Activated CD8-positive, alpha-beta T cell treated with anti-CD3 and anti-CD28 coated beads, Interleukin-2, amount 10 ng/mL, durations not matched to agents 7 days and 5 days (primary cell): ENCODE results near the gene TIMM50. TPM values are rescaled to one million over a fixed set of nuclear protein-coding genes. Genes with fewer than 3 reads are reported as not detected.
"Not testable (repeated sequence)": the region's sequence is repeated elsewhere in the genome, so short reads cannot be mapped to it uniquely, and the experiment has no call there.

Source experiments
- ATAC-seq: fragments of 150-1000 bp; cut with Tn5 transposase; one replicate; pipeline ENCODE4 v1.10.0; 2021; ENCODE audit warnings: moderate library complexity
- CTCF ChIA-PET: fragments of 350-600 bp; sonication (Branson Sonifier 250); formaldehyde crosslinking; loops from one replicate; lab custom pipeline; 2021; ENCODE audit warnings: antibody characterized with exemption; lab: Charles Lee
- POLR2A ChIA-PET: fragments of 350-600 bp; sonication (Branson Sonifier 250); formaldehyde crosslinking; loops from one replicate; lab custom pipeline; 2021; ENCODE audit warnings: antibody characterized with exemption; lab: Charles Lee
- DNase-seq: peaks from one replicate; pipeline ENCODE4 v3.0.0-alpha.2; 2020
- H3K27ac Mint-ChIP-seq: one replicate; pipeline ENCODE4 v1.8.0; 2021; ENCODE audit warnings: mild to moderate bottlenecking, mixed read lengths
- H3K27me3 Mint-ChIP-seq: one replicate; pipeline ENCODE4 v1.8.0; 2021; ENCODE audit warnings: low read depth, mixed read lengths
- H3K36me3 Mint-ChIP-seq: one replicate; pipeline ENCODE4 v1.8.0; 2021; ENCODE audit warnings: low read depth, mixed read lengths
- H3K4me1 Mint-ChIP-seq: one replicate; pipeline ENCODE4 v1.8.0; 2021; ENCODE audit warnings: low read depth, mixed read lengths
- H3K4me3 Mint-ChIP-seq: one replicate; pipeline ENCODE4 v1.8.0; 2021; ENCODE audit warnings: mild to moderate bottlenecking, mixed read lengths
- H3K9me3 Mint-ChIP-seq: one replicate; pipeline ENCODE4 v1.8.0; 2022; ENCODE audit warnings: mixed read lengths; ENCODE audit not compliant: insufficient read depth
- total RNA-seq, 2 experiments: library from RNA; stranded (reverse); gene quantifications; one replicate each; pipeline ENCODE4 v1.2.3, GENCODE V29; 2021

Gene TIMM50
- total RNA-seq, 2 experiments from 2014 or later: 56.1 to 65.9 TPM

GRCh38 chr19:39445196-39446111 is 35.2 kb upstream of the TIMM50 start, which contains the start of gene SUPT5H:
Gene SUPT5H (plus strand): TSS chr19:39445582. CDS start chr19:39445891, 309 bp downstream.
- H3K36me3 Mint-ChIP-seq: peaks cover 43% of the 10 kb centered on the region
- H3K4me3 Mint-ChIP-seq: peak within 1 kb of the TSS; percentile 93
- H3K4me1 Mint-ChIP-seq: peaks cover 53% of the 10 kb centered on the region
- peak within 1 kb of the TSS; percentile 95 for H3K27ac Mint-ChIP-seq
- no peaks in the 10 kb centered on the region for H3K9me3 Mint-ChIP-seq
- POLR2A ChIA-PET: interaction anchor here (0.7 to 3.5 kb wide), 18 partner anchors 10 to 491 kb away, joined by 3 to 64 read pairs (median 4); partner anchors contain the start of genes EID2, EID2B, PLEKHG2 and RPS16
- DNase-seq (peak; percentile 99), ATAC-seq (peak; percentile 94)
- H3K27me3 Mint-ChIP-seq: peaks cover 2% of the 10 kb centered on the region
- CTCF ChIA-PET: interaction anchor here (1.3 to 3.4 kb wide), 4 partner anchors 10 to 89 kb away, joined by 5 to 17 read pairs (median 6); partner anchors contain the start of genes PLEKHG2 and RPS16

GRCh38 chr19:39446365-39447084 is 34.1 kb upstream of the TIMM50 start:
- ChIA-PET POLR2A (interaction anchor here (0.6 to 3.5 kb wide), 4 partner anchors 11 to 86 kb away, joined by 3 to 64 read pairs (median 8); partner anchors contain the start of genes EID2B, MED29, PAF1 and RPS16), CTCF (interaction anchor here (0.8 to 3.4 kb wide), 4 partner anchors 11 to 88 kb away, joined by 3 to 17 read pairs (median 4); partner anchors contain the start of gene RPS16)
- peak overlapping the region; percentile 93 for H3K4me3 Mint-ChIP-seq
- no peaks in the 10 kb centered on the region for H3K9me3 Mint-ChIP-seq
- peaks cover 46% of the 10 kb centered on the region for H3K36me3 Mint-ChIP-seq
- ATAC-seq (no peak), DNase-seq (no peak)
- peaks cover 2% of the 10 kb centered on the region for H3K27me3 Mint-ChIP-seq
- H3K27ac Mint-ChIP-seq: peak overlapping the region; percentile 95
- peaks cover 53% of the 10 kb centered on the region for H3K4me1 Mint-ChIP-seq

- DNase-seq (no peak), ATAC-seq (no peak)
- H3K4me3 Mint-ChIP-seq: peak overlapping the region; percentile 93
- ChIA-PET POLR2A (interaction anchor here (1.0 to 2.3 kb wide), 3 partner anchors 10 to 32 kb away, joined by 4 to 19 read pairs (median 4); partner anchors contain the start of genes RPS16 and TIMM50), CTCF (interaction anchor here (1.4 to 2.0 kb wide), 2 partner anchors 26 to 106 kb away, joined by 3 to 8 read pairs; partner anchors contain the start of gene SAMD4B)
- H3K4me1 Mint-ChIP-seq: peaks cover 65% of the 10 kb centered on the region
- no peaks in the 10 kb centered on the region for H3K27me3 Mint-ChIP-seq
- no peaks in the 10 kb centered on the region for H3K9me3 Mint-ChIP-seq
- peaks cover 61% of the 10 kb centered on the region for H3K36me3 Mint-ChIP-seq
- H3K27ac Mint-ChIP-seq: peak overlapping the region; percentile 95
Measured at GRCh38 chr19:39448271-39448670, 32.4 kb upstream of the TIMM50 start.

- H3K4me3 Mint-ChIP-seq: peak overlapping the region; percentile 93
- peaks cover 66% of the 10 kb centered on the region for H3K4me1 Mint-ChIP-seq
- ChIA-PET POLR2A (interaction anchor here (1.0 to 2.3 kb wide), 2 partner anchors 14 to 31 kb away, joined by 4 to 19 read pairs; partner anchors contain the start of genes RPS16 and TIMM50), CTCF (interaction anchor here (1.4 to 2.0 kb wide), 2 partner anchors 25 to 107 kb away, joined by 3 to 8 read pairs; partner anchors contain the start of gene SAMD4B)
- no peaks in the 10 kb centered on the region for H3K9me3 Mint-ChIP-seq
- H3K36me3 Mint-ChIP-seq: peaks cover 66% of the 10 kb centered on the region
- no peak for DNase-seq
- no peaks in the 10 kb centered on the region for H3K27me3 Mint-ChIP-seq
- peak overlapping the region; percentile 95 for H3K27ac Mint-ChIP-seq
- ATAC-seq: no peak
Measured at GRCh38 chr19:39449116-39449797, 31.4 kb upstream of the TIMM50 start.

GRCh38 chr19:39451257-39451656 is 29.4 kb upstream of the TIMM50 start:
- H3K4me3 Mint-ChIP-seq, POLR2A ChIA-PET, ATAC-seq, H3K27ac Mint-ChIP-seq, H3K27me3 Mint-ChIP-seq, H3K9me3 Mint-ChIP-seq, DNase-seq: not testable (repeated sequence)
- H3K4me1 Mint-ChIP-seq: peaks cover 60% of the 10 kb centered on the region
- CTCF ChIA-PET: interaction anchor here (2.0 kb wide), 1 partner anchor 16 kb away, joined by 4 read pairs; the partner anchor contains the start of gene RPS16
- peaks cover 58% of the 10 kb centered on the region for H3K36me3 Mint-ChIP-seq

- no peaks in the 10 kb centered on the region for H3K4me1 Mint-ChIP-seq
- ChIA-PET CTCF (interaction anchor here (0.7 to 1.7 kb wide), 2 partner anchors 11 to 39 kb away, joined by 3 to 6 read pairs; no protein-coding TSS in a partner anchor), POLR2A (no interaction called here)
- H3K9me3 Mint-ChIP-seq: no peaks in the 10 kb centered on the region
- no peak for DNase-seq
- peak overlapping the region; percentile 3 for H3K27ac Mint-ChIP-seq
- H3K36me3 Mint-ChIP-seq: peaks cover 67% of the 10 kb centered on the region
- H3K4me3 Mint-ChIP-seq: no peak overlapping the region
- no peak for ATAC-seq
- no peaks in the 10 kb centered on the region for H3K27me3 Mint-ChIP-seq
Measured at GRCh38 chr19:39463403-39463802, 17.2 kb upstream of the TIMM50 start.

- DNase-seq: no peak
- H3K4me1 Mint-ChIP-seq: peaks cover 3% of the 10 kb centered on the region
- ATAC-seq: no peak
- no peaks in the 10 kb centered on the region for H3K9me3 Mint-ChIP-seq
- H3K4me3 Mint-ChIP-seq: no peak overlapping the region
- ChIA-PET CTCF (interaction anchor here (1.3 kb wide), 1 partner anchor 8 kb away, joined by 4 read pairs; no protein-coding TSS in a partner anchor), POLR2A (no interaction called here)
- no peaks in the 10 kb centered on the region for H3K27me3 Mint-ChIP-seq
- no peak overlapping the region for H3K27ac Mint-ChIP-seq
- H3K36me3 Mint-ChIP-seq: peaks cover 73% of the 10 kb centered on the region
Measured at GRCh38 chr19:39465956-39466747, 14.5 kb upstream of the TIMM50 start.

GRCh38 chr19:39467941-39468340 is 12.7 kb upstream of the TIMM50 start:
- CTCF ChIA-PET: no interaction called here
- Mint-ChIP-seq H3K9me3 (no peaks in the 10 kb centered on the region), H3K4me1 (peaks cover 16% of the 10 kb centered on the region), H3K36me3 (peaks cover 81% of the 10 kb centered on the region), H3K4me3 (no peak overlapping the region), H3K27ac (no peak overlapping the region), H3K27me3 (no peaks in the 10 kb centered on the region)
- no peak for ATAC-seq
- POLR2A ChIA-PET: no interaction called here
- DNase-seq: no peak

GRCh38 chr19:39469036-39469435 is 11.6 kb upstream of the TIMM50 start:
- ChIA-PET CTCF (interaction anchor here (1.1 kb wide), 1 partner anchor 65 kb away, joined by 3 read pairs; no protein-coding TSS in a partner anchor), POLR2A (interaction anchor here (1.7 kb wide), 1 partner anchor 12 kb away, joined by 4 read pairs; the partner anchor contains the start of gene TIMM50)
- ATAC-seq: no peak

GRCh38 chr19:39469567-39469966 is 11.1 kb upstream of the TIMM50 start:
- CTCF ChIA-PET: no interaction called here
- peaks cover 82% of the 10 kb centered on the region for H3K36me3 Mint-ChIP-seq
- peaks cover 16% of the 10 kb centered on the region for H3K4me1 Mint-ChIP-seq
- peak overlapping the region; percentile 46 for H3K27ac Mint-ChIP-seq
- no peak overlapping the region for H3K4me3 Mint-ChIP-seq
- POLR2A ChIA-PET: interaction anchor here (1.7 kb wide), 1 partner anchor 11 kb away, joined by 4 read pairs; the partner anchor contains the start of gene TIMM50
- DNase-seq: no peak
- H3K27me3 Mint-ChIP-seq: no peaks in the 10 kb centered on the region
- H3K9me3 Mint-ChIP-seq: no peaks in the 10 kb centered on the region
- ATAC-seq: no peak

More at GRCh38 chr19:39469036-39469435, 11.6 kb upstream of the TIMM50 start:
- Mint-ChIP-seq H3K9me3 (no peaks in the 10 kb centered on the region), H3K4me1 (peaks cover 16% of the 10 kb centered on the region), H3K4me3 (no peak overlapping the region), H3K36me3 (peaks cover 78% of the 10 kb centered on the region), H3K27ac (no peak overlapping the region), H3K27me3 (no peaks in the 10 kb centered on the region)
- DNase-seq: no peak
